HG03025 (cell line): ENCODE data around the gene EML1.

Experiments
- ATAC-seq: cut with Tn5 transposase; IDR thresholded peaks from one replicate; pipeline ENCODE4 v1.9.1; 2021; ENCODE audit warnings: mild to moderate bottlenecking, moderate library complexity; ENCODE audit not compliant: unreplicated experiment, low FRiP score

Gene EML1, protein sequence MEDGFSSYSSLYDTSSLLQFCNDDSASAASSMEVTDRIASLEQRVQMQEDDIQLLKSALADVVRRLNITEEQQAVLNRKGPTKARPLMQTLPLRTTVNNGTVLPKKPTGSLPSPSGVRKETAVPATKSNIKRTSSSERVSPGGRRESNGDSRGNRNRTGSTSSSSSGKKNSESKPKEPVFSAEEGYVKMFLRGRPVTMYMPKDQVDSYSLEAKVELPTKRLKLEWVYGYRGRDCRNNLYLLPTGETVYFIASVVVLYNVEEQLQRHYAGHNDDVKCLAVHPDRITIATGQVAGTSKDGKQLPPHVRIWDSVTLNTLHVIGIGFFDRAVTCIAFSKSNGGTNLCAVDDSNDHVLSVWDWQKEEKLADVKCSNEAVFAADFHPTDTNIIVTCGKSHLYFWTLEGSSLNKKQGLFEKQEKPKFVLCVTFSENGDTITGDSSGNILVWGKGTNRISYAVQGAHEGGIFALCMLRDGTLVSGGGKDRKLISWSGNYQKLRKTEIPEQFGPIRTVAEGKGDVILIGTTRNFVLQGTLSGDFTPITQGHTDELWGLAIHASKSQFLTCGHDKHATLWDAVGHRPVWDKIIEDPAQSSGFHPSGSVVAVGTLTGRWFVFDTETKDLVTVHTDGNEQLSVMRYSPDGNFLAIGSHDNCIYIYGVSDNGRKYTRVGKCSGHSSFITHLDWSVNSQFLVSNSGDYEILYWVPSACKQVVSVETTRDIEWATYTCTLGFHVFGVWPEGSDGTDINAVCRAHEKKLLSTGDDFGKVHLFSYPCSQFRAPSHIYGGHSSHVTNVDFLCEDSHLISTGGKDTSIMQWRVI

DNA sequence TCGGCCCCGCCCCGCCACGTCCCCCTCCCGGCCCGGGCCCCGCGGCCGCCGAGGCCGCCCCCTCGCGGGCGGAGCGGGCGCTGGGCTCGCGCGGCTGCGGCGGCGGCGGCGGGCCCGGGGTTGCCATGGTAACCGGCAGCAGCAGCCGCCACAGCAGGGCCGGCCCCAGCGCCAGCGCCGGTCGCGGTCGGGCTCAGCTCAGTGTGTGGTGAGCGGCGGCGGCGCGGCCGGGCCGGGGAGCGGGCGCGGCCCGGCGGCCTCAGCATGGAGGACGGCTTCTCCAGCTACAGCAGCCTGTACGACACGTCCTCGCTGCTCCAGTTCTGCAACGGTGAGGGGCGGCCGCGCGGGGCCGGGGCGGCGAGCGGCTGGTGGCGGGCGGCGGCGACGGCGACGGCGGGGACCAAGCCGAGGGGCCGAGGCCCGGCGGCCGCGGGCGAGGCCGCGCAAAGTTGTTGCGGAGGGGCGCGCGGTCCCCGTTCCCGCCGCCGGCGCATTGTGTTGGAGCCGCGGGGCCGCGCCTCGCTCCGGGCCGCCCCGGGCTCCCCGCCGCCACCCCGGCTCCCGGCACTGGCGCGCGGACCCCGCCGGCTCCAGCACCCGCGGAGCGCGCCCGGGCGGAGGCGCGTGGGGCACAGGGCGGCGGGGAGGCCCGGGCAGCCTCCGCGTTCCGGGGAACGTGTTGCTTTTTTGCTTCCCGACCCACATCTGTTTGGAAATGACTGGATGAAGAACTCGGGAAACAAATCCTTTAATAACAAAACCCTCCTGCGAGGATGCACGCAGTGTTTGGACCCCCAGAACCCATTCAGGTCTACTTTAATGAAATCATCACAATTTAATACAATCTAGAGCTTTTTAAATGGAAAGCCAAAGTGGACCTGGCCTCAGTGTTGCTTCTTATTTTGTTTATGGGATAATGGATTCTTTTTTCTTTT, at the start of gene EML1:
Gene EML1 (plus strand): TSS at position 201 of the 938 bp plus-strand sequence. CDS start 64 bp downstream, at position 265.
- peak; percentile 86 for ATAC-seq

DNA sequence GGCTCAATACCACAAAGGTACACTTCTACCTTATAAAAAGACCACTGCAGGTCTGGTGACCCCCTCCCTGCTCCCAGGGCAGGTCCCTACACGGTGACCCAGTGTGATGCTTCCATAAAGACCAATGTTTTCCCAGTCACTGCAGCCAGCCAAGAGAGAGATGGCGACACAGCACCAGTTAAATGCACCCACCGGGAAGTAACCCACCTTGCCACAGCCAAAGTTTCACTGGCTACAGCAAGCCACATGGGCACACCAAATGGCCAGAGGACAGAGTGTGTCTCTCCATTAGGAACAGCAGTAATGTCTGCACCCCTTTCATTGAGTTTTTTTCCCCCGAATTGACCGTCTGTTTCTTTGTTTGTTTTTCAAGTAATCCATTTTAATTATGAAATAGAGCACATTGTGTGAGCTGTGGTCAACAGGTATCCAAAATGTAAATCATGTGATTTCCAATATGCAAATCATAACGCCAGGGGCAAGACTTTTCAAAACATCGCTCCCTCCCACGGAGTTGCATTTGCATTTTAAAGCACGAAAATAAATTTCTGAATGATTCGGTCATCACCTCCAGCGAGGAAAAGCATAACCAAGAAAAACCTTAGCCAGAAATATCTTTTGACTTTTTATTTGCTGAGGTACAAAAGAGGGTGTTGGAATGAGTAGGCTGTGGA, 48.9 kb upstream of the EML1 start:
- ATAC-seq = no peak

DNA sequence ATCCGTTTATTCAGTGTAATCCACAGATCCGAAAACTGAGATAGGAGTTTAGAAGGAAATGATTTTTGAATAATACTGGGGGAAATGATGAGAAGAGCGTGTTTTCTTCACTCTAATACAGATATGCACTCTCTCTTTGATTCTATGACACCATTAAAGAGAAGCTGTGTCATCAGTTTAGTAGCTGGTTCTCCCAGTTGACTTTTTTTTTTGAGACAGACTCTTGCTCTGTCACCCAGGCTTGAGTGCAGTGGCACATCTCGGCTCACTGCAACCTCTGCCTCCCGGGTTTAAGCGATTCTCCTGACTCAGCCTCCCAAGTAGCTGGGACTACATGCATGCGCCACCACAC, 48.4 kb upstream of the EML1 start:
- no peak for ATAC-seq

DNA sequence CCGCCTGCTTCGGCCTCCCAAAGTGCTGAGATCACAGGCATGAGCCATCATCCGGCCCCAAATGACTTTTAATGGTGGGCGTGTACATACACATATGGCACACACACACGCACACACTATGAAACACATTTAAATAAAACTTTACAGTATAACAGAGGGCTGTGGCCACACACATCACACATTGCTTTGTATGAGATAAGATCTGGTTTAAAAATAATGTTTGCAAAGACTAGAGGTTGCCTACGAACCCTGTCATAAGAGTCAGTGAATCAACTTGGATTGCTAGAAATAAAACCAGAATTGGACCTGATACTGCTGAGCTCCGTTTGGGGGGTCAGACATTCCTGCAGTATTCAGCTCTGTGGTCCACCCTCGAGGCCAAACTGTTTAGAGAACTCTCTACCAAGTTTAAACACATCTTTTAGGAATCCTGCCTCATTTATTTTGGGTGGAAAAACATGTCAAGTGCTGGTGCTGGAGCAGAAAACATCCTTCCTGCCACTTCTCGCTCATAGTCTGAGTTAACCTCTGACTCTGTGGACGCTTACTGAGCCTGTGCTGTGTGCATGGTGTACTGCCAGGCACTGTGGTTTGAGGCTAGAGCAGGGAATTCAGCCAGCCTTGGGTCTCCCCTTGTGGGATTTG, 47.8 kb upstream of the EML1 start:
- ATAC-seq = no peak

DNA sequence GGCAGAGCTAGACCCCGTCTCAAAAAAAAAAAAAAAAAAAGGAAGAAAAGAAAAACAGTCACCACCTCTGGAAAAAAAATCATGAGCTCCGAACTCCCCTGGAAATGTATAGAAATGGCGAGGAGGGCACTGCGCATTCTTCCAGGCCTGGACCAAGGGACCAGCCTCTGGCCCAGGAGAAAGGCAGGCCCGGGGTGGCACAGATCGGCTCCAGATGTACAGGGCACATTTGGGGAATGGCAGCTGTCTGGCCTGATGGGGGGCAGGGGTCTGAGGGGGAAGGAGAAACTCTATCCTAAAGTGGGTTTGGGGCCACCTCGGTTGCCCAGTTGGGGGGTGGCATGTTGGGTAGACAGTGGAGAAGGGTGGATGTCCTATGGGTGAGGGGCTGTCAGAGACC, 46.0 kb upstream of the EML1 start:
- ATAC-seq = no peak

DNA sequence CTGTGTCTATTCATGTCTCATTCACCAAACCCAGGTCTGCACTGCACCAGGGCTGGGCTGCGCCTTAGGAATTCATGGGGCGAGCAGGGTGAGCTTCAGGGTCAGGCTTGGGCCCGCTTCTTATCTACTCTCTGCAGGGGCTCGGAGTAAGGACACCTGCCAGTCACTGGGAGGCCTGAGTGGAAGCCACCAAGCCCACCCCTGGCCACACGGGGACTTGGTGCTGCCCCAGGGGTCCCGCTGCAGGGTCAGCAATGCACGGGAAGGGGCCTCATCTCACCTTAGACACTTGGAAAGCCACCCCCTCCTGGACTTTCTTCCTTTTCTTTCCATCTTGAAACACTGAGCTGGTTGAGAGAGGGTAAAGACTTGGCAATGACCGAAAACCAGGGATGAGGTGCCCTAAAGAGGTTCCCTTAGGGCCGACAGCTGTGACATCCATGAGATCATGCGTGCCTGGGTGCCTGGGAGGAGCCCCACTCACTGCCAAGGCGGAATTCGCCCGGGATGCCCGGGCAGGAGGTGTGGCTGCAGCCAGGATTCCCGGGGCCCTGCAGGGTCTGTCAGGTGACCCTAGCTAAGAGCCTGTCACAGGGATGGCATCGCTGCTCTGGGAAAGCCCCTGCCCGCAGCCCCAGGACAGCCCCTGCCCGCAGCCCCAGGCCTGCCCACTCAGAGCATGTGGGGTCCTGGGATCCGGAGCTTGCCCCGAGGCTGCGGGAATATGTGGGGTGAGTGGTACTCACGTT, 45.5 kb upstream of the EML1 start:
- ATAC-seq = no peak

DNA sequence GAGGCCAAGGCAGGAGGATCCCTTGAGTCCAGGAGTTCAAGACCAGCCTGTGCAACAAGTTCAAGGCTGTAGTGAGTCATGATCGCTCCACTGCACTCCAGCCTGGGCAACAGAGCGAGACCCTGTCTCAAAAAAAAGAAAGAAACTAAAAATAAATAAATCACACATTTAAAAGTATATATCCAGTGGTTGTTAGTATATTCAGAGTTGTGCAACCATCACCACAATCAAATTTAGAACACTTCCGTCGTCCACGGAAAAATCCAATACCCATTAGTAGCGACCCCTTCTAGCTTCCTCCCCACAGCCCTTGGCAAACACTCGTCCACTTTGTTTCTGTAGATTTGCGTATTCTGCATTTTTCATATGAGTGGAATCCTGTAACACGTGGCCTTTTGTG, 44.7 kb upstream of the EML1 start:
- ATAC-seq = no peak

DNA sequence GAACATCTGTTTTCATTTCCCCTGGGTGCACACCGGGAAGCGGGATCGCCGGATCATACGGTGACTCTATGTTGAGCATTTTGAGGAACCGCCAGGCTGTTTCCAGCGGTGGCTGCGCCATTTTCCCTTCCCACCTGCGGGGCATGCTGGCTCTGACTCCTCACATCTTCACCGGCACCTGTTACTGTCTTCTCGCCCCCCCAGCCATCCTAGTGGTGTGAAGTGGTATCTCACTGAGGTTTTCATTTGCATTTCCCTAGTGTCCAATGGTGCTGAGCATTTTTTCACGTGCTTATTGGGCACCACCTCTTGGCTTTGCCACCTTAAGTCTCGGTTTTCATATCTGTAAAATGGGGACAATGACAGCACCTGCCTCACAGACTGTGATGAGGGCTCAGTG, 44.1 kb upstream of the EML1 start:
- ATAC-seq = no peak

DNA sequence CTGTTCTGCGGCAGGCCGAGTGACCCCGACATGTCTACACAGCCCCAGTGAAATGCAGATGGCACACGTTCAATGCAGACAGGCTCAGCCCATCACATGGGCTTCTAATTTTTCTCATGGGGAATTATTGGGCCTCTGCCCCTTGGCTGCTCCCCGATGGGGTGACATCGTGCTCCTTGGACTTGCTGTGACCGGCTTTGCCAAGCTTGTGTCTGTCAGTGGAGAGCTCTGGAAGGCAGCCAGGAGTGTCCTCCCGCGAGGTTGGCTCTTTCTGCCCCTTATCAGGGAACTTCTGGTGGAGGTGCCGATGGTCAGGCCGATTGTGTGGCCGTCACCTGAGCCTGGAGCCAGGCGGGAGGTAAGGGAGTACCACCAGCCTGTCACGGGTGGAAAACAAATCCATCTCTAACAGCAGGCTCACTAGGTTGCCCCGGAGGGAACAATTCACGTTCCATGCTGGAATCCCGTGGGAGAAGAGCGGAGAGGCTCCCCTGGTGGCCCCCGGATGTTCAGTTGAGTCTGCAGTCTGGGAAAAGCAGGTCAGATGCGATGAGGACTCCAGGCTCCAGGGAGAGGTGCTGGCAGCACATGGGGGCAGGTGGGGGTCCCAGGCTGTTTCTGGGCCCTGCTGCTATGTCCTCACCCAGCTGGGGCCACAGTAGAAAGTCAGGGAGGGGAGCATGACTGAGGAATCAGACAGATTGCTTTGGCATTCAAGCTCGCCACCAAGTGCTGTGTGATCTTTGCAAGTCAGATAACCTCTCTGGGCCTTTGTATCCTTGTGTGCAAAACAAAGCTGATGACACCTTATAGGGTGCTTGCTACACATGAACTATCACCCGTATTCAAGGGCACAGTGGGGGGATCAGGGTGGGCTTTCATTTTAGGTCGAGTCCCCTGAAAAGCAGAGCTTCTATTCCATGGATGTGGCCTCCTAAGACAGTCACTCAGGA, 43.2 kb upstream of the EML1 start:
- ATAC-seq = no peak

DNA sequence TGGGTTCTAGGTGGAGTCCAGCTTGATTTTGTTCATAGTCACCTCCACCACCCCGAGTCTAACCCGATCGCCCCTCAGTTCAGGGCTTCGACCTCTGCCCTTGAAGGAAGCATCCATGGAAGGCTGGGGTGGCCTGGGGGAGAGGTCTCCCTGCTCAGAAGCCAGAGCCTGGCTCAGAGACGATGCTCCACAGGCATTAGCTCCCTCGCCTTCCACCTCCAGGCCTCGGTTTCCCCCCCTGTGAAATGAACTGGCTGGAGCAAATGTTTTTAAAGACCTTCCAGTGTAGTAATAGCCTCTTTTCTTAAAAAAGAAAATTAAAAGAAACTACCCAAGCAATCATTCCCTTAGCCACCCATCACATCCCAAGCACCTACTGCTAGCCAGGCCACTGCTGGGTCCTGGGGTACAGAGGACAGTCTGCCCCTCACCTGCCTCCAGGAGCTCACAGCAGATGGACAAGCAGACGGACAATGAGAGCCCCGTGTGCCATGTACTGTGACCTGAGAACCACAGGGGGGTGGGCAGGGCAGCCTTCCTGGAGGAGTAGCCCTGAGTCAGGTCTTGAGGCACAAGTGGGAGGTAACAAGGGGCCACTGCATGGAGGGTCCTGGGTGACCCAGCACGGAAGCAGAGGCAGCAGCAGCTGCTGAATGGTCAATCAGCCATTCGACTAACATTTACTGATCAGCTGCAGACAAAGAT, 42.3 kb upstream of the EML1 start:
- ATAC-seq = no peak

DNA sequence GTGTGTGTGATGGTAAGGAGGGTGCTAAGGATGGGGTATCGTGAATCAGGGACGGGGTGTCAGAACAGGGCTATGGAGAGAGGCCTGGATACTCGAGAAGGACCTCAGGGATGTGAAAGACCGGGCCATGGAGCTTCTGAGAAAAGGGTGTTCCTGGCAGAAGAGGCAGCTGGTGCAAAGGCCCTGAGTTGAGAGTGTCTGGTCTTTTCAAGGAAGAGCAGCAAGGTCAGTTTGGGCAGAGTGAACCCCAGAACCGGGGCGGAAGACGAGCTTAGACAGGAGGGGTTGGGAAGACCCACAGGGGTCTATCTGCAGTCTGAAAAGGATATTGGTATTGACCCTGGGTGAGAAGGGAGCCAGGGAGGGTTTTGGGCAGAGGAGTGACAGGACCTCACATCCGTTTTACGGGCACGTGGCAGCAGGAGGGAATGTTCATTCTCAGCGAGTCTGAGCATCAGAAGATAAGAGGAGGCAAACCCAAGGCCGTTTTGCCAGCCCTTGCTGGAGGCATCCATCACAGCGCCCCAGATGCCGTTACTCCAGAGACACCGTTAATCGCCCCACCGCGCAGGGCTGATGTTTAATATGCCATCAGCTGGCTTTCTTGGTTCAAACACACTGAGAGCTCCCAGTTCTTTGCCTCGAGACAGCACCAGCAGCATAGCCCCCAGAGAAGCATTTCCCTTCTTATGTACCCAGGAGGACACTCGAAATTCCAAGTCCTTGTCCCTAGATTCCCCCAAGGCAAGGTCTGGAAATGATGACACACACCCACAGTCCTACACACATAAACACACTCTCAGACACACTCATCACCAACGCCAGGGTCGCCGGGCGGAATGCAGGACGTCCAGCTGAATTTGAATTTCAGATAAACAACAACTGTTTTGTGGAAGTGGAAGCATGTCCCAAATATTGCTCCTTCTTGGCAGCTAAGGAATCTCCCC, 41.4 kb upstream of the EML1 start:
- no peak for ATAC-seq

DNA sequence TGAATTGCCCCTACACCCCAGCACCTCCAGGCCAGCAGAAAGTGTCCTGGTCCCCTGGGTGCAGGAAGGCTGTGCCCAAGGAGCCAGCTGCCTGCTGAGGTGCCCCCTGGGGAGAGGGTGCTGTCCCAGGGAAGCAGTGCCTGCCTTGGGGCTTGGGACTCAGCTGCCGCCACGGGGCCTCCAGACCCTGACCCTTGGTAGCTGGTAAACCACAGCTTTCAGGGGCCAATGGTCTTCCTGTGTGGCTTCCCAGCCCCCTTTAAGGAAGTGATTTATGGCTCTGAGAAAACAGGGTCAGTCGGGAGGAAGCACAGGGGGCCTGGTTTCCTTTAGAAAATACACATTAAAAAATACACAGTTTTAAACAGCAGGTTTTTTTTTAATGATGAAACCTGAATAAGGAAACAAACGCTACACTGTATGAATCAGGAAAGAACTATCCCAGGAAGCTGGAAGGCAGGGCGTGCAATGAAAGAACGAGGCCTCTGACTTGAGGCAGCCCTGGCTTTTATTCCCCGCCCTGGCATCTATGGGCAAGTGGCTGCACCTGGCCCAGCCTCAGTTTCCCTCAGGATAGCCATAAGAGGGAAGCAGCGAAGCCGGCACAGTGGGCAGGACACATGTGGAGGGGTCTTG, 40.6 kb upstream of the EML1 start:
- no peak for ATAC-seq

DNA sequence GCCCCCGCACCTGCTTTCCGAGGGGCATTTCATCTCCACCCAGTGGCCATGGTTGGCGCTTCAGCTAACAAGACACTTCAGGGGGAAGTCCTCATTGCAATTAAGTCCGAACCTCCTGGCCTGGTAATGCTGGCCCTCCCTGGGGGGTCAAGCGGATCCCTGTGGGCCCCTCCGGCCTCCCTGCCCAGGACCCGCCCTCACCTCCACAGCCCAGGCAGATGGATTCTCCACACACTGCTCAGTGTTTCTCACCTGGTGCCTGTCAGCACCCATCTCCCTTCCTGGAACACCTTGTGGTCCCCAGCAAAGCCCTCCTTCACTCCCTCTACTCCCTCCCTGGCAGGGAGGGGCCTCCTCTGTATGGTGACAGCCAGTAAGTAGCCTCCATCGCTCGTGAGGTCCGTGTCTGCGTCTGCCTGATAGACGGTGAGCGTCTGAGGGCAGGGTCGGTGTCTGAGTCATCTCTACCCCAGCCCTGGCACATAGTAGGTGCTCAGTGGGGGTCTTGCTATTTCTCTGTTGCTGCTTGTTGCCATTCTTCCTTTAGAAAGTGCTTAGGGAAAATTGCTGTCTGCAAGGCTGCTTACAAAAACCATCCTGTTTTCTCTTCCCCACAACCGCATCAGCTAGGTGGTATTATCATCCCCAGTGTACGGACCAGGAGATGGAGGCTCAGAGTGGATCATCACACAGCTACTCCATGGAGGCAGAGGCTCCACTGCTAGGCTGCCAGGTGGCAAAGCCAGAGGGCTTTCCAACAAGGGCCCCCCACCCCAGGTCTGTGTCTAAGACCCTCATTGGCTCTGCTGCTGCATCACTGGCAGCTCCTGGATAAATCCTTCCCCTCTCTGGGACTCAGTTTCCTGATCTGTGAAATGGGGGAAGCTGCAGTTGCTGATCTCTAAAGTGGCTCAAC, 39.7 kb upstream of the EML1 start:
- no peak for ATAC-seq

DNA sequence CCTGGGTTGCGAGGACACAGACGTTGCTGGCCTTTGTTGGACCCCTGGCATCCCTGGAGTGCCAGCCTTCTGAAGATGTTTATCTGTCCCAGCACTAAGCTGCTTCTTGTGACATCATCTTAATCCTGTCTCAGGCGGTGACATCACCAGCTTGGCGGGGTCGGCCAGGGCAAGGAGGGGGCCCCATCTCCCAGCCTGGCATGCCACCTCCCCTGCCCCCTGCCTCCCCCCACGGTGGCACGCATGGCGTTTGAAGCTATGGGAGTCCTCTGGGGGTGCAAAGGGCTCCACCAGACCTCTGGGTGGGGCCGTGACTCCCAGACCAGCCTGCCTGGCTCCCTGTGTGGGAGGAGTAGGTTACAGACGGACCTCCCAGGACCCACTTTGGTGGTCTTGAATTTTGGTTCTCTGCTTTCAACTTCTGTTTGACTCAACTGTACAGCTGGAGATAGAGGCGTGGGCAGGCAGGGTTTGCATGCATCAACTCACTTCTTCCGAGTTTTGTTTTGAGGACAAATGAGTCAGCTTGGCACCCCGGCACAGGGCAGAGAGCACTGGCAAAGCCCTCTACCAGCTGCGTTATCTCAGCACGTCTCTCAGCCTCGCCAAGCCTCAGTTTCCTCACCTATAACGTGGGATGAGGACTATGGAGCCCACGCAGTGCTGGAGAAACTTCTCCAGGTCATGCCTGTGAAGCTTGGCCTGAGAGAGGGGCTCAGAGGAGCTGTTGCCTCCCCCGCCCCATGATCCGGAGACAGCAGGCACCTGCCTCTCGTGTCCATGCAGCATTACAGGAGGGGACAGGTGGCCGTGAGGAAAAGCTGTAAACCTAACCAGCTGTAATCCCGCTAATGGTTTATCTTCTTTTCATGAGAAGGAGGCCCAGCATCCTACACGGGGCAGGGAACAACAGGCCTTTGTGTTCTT, 38.8 kb upstream of the EML1 start:
- ATAC-seq = no peak
